ENCODE results near the gene IL1B.
"Not testable (repeated sequence)": the region's sequence is repeated elsewhere in the genome, so short reads cannot be mapped to it uniquely, and the experiment has no call there.

The IL1B gene

DNA sequence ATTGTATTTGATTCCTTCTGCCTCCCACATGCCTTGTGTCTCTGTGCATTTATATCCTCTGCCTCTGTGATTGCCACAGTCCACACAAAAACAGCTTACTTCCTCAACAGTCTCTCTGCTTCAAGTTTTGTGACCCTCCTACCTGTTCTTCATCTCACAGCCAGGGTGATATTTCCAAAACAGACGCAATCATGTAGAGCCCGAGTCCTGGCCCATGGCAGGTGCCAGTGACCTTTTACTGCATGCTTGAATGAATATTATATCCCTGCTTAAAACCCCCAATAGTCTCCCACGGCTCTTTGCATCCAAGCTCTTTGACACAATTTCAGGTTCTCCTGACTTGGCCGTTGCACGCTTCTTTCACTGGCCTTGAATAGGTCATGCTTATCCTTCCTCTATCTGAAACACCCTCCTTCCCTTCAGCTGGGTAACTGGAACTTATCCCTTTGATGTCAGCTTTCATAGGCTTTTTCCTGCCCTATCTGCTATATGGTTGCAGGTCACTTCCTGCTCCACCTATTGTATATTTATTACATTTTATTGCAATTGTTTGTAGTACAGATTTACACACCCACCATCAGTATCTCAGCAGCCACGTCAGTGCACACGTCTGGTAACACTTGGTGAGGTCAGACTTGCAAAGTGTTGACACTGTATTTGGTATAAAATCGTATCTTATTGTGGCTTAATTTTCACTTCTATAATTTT lies 29.7 kb upstream of the IL1B start:
- no peaks in the 10 kb centered on the region; the same call in 1 of the 2 replicates for H3K9me3 ChIP-seq (ENCODE audit: low read depth, low read length)
- no peak overlapping the region for H3K9ac ChIP-seq (ENCODE audit: insufficient read length)
- no peak for DNase-seq (ENCODE audit: low read depth, low spot score)
- H3K27ac ChIP-seq = no peak overlapping the region
- no peak for TF ChIP-seq EZH2 (IDR thresholded peaks at IDR 0.05)
- no peak for TF ChIP-seq FOXP2 (optimal IDR thresholded peaks at IDR 0.05; ENCODE audit: control extremely low read depth, extremely low read length, insufficient read depth)
- no peak for TF ChIP-seq POLR2AphosphoS5 (IDR thresholded peaks at IDR 0.05; ENCODE audit: borderline replicate concordance, low read depth, low read length)
- no peaks in the 10 kb centered on the region for H3K36me3 ChIP-seq (ENCODE audit: insufficient read depth, low read length)
- H3K4me3 ChIP-seq = no peak overlapping the region

DNA sequence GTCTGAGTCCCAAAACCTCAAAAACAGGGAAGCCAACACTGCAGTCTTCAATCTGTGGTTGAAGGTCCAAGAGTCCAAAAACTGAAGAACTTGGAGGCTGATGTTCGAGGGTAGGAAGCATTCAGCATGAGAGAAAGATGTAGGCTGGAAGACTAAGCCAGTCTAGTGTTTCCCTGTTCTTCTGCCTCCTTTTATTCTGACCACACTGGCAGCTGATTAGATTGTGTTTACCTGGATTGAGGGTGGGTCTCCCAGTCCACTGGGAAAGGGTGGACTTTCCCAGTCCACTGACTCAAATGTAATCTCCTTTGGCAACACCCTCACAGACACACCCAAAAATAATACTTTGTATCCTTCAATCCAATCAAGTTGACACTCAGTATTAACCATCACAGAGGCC lies 27.5 kb upstream of the IL1B start:
- H3K36me3 ChIP-seq (ENCODE audit: insufficient read depth, low read length) = no peaks in the 10 kb centered on the region
- TF ChIP-seq POLR2AphosphoS5 (IDR thresholded peaks at IDR 0.05; ENCODE audit: borderline replicate concordance, low read depth, low read length) (no peak), EZH2 (IDR thresholded peaks at IDR 0.05) (no peak), FOXP2 (optimal IDR thresholded peaks at IDR 0.05; ENCODE audit: control extremely low read depth, extremely low read length, insufficient read depth) (no peak)
- H3K4me3 ChIP-seq = no peak overlapping the region
- H3K27ac ChIP-seq = no peak overlapping the region
- H3K9ac ChIP-seq (ENCODE audit: insufficient read length) = no peak overlapping the region
- DNase-seq (ENCODE audit: low read depth, low spot score) = no peak
- H3K9me3 ChIP-seq (ENCODE audit: low read depth, low read length) = no peaks in the 10 kb centered on the region; the same call in 1 of the 2 replicates

DNA sequence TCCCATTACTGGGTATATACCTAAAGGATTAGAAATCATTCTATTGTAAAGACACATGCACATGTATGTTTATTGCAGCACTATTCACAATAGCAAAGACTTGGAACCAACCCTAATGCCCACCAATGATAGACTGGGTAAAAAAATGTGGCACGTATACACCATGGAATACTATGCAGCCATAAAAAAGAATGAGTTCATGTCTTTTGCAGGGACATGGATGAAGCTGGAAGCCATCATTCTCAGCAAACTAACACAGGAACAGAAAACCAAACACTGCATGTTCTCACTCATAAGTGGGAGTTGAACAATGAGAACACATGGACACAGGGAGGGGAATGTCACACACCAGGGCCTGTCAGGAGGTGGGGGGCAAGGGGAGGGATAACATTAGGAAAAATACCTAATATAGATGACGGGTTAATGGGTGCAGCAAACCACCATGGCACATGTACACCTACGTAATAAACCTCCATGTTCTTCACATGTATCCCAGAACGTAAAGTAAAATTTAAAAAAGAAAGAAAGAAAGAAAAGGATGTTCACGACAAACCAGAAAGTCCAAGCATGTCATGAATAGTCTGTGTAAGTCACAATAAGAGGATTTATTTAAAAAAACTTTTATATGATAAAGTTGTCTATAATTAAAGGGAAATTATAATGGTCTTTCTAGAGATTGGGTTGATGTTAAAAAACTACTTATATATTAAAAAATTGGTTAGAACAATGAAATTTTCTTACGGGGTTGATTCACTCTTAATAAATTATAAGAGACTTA lies 23.0 kb upstream of the IL1B start:
- H3K9ac ChIP-seq (ENCODE audit: insufficient read length); H3K4me3 ChIP-seq; H3K9me3 ChIP-seq (ENCODE audit: low read depth, low read length); H3K36me3 ChIP-seq (ENCODE audit: insufficient read depth, low read length); H3K27ac ChIP-seq; DNase-seq (ENCODE audit: low read depth, low spot score): not testable (repeated sequence)

DNA sequence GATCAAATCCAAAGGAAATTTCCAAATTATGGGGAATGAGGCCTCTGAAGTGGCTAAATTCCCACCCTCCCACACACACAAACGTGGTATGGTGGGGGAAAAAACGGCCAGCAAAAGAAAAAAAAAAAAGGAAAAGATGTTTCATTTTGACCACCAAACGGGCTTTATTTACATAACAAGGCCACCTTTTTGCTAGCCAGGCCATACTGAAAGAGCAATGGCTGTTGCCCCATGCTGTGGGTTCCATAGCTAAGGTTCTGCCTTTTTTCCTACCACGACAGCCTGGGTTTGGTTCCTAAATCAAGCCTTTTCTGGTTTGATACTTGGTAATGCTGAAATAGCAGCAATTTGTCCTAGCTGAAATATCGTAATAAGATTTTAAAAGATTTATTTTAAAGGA lies 14.0 kb upstream of the IL1B start:
- Histone ChIP-seq H3K9ac (ENCODE audit: insufficient read length) (no peak overlapping the region), H3K4me3 (no peak overlapping the region)

DNA sequence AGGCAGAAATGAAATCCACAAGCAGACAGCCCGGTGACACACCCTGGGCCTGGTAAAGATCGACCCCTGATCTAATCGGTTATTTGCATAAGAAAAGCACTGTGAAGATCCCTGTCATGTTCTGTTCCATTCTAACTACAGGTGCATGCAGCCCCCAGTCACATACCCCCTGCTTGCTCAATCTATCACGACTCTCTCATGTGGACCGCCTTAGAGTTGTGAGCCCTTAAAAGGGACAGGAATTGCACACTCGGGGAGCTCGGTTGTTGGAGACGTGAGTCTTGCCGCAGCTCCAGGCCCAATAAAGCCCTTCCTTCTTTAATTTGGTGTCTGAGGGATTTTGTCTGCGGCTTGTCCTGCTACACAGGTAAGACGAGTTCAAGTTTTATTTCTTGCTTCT lies 13.4 kb upstream of the IL1B start:
- H3K4me3 ChIP-seq = no peak overlapping the region
- TF ChIP-seq POLR2AphosphoS5 (IDR thresholded peaks at IDR 0.05; ENCODE audit: borderline replicate concordance, low read depth, low read length) (no peak), EZH2 (IDR thresholded peaks at IDR 0.05) (no peak), FOXP2 (optimal IDR thresholded peaks at IDR 0.05; ENCODE audit: control extremely low read depth, extremely low read length, insufficient read depth) (no peak)
- H3K36me3 ChIP-seq (ENCODE audit: insufficient read depth, low read length) = no peaks in the 10 kb centered on the region
- H3K27ac ChIP-seq = no peak overlapping the region
- no peaks in the 10 kb centered on the region for H3K9me3 ChIP-seq (ENCODE audit: low read depth, low read length)
- no peak for DNase-seq (ENCODE audit: low read depth, low spot score)
- H3K9ac ChIP-seq (ENCODE audit: insufficient read length) = no peak overlapping the region

More for the DNA sequence above, 14.0 kb upstream of the IL1B start:
- DNase-seq (ENCODE audit: low read depth, low spot score) = no peak
- no peak overlapping the region for H3K27ac ChIP-seq
- TF ChIP-seq FOXP2 (optimal IDR thresholded peaks at IDR 0.05; ENCODE audit: control extremely low read depth, extremely low read length, insufficient read depth) (no peak), POLR2AphosphoS5 (IDR thresholded peaks at IDR 0.05; ENCODE audit: borderline replicate concordance, low read depth, low read length) (no peak), EZH2 (IDR thresholded peaks at IDR 0.05) (no peak)
- no peaks in the 10 kb centered on the region for H3K36me3 ChIP-seq (ENCODE audit: insufficient read depth, low read length)
- no peaks in the 10 kb centered on the region for H3K9me3 ChIP-seq (ENCODE audit: low read depth, low read length)

DNA sequence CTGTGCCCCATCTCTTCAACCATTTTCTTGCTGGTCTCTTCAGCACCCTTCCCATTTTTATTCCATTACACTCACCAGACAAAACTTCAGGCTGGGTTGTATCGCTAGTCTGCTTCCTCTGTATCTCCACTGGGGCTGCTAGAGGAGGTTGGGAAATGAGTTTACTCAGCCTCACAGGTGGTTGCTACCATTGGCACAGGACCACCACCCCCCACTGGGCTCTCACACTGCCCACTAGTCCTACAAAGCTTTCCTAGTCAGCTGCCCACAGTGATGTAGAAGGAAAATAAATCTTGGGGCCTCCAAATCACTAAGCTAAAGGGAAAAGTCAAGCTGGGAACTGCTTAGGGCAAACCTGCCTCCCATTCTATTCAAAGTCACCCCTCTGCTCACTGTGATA lies 12.3 kb upstream of the IL1B start:
- no peak overlapping the region for H3K27ac ChIP-seq
- H3K4me3 ChIP-seq = no peak overlapping the region

DNA sequence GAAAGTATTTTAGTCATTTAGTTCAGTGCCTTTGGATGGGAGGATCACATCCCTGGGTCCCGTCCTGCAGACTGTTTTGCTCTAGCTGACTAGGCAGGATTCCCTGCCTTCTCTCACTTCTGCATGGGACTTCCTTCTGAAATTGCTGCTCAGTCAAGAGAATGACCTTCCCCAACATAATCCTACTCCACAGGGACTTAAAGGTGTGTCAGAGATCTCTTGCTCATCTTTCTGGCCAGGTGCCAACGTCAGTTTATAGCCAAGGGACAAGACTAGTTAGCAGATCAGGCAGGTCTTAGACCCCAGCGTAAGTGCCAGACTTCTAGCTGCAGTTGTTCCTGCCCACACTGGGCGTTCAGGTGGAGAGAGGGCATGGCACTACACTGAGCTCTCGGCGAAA lies 9.5 kb upstream of the IL1B start:
- Histone ChIP-seq H3K4me3 (no peak overlapping the region), H3K27ac (no peak overlapping the region), H3K36me3 (ENCODE audit: insufficient read depth, low read length) (no peaks in the 10 kb centered on the region), H3K9me3 (ENCODE audit: low read depth, low read length) (no peaks in the 10 kb centered on the region), H3K9ac (ENCODE audit: insufficient read length) (no peak overlapping the region)
- DNase-seq (ENCODE audit: low read depth, low spot score) = no peak
- TF ChIP-seq FOXP2 (optimal IDR thresholded peaks at IDR 0.05; ENCODE audit: control extremely low read depth, extremely low read length, insufficient read depth) (no peak), POLR2AphosphoS5 (IDR thresholded peaks at IDR 0.05; ENCODE audit: borderline replicate concordance, low read depth, low read length) (no peak)

More for the DNA sequence above, 12.3 kb upstream of the IL1B start:
- Histone ChIP-seq H3K9me3 (ENCODE audit: low read depth, low read length) (no peaks in the 10 kb centered on the region), H3K9ac (ENCODE audit: insufficient read length) (no peak overlapping the region), H3K36me3 (ENCODE audit: insufficient read depth, low read length) (no peaks in the 10 kb centered on the region)
- TF ChIP-seq FOXP2 (optimal IDR thresholded peaks at IDR 0.05; ENCODE audit: control extremely low read depth, extremely low read length, insufficient read depth) (no peak), EZH2 (IDR thresholded peaks at IDR 0.05) (no peak), POLR2AphosphoS5 (IDR thresholded peaks at IDR 0.05; ENCODE audit: borderline replicate concordance, low read depth, low read length) (no peak)
- DNase-seq (ENCODE audit: low read depth, low spot score) = no peak

DNA sequence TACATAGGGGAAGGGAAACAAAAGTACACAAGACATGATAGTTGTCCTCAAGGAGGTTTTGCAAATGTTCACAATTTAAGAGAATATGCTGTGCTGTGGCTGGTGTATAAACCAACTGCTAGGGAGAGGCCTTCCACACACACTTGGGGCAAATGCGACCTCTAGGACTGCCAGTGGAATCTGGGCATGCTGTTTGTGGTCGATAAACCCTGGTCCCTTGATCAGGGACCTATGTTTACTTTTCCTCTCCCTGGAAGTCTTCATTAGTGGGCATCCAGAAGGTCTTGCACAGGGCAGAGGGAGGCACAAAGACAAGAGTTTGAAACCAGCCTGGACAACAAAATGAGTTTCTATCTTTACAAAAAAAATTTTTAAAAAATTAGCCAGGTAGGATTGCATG lies 7.3 kb upstream of the IL1B start:
- Histone ChIP-seq H3K36me3 (ENCODE audit: insufficient read depth, low read length) (no peaks in the 10 kb centered on the region), H3K9ac (ENCODE audit: insufficient read length) (no peak overlapping the region), H3K9me3 (ENCODE audit: low read depth, low read length) (no peaks in the 10 kb centered on the region), H3K4me3 (no peak overlapping the region), H3K27ac (no peak overlapping the region)
- TF ChIP-seq POLR2AphosphoS5 (IDR thresholded peaks at IDR 0.05; ENCODE audit: borderline replicate concordance, low read depth, low read length) (no peak), FOXP2 (optimal IDR thresholded peaks at IDR 0.05; ENCODE audit: control extremely low read depth, extremely low read length, insufficient read depth) (no peak), EZH2 (IDR thresholded peaks at IDR 0.05) (no peak)
- DNase-seq (ENCODE audit: low read depth, low spot score) = no peak

All from SK-N-MC (cell line).